CD4-positive, alpha-beta T cell (primary cell): Measurements from ENCODE around the gene ETAA1. TPM values are rescaled to one million over a fixed set of nuclear protein-coding genes. Genes with fewer than 3 reads are reported as not detected.

Experiments used
- ATAC-seq: fragments of 200-7000 bp; cut with Tn5 transposase; one replicate; pipeline ENCODE4 v1.10.0; 2022; ENCODE audit warnings: mild to moderate bottlenecking; ENCODE audit not compliant: poor library complexity
- CTCF ChIA-PET: fragments of 350-600 bp; sonication (Branson Sonifier 250); formaldehyde crosslinking; loops from one replicate; lab custom pipeline; 2021; ENCODE audit warnings: antibody characterized with exemption, inconsistent platforms; lab: Charles Lee
- POLR2A ChIA-PET: fragments of 350-600 bp; sonication (Branson Sonifier 250); formaldehyde crosslinking; loops from one replicate; lab custom pipeline; 2021; ENCODE audit warnings: antibody characterized with exemption, inconsistent platforms; lab: Charles Lee
- DNase-seq, 14 experiments: peaks; one replicate each; pipeline ENCODE4 v3.0.0-alpha.2; 2013 to 2020; ENCODE audit warnings: mixed read lengths in 2 of 14
- H3K27ac ChIP-seq, 2 donors: one replicate each; pipeline versions ENCODE4 v1.5.1 to v1.7.0; 2013; ENCODE audit warnings: low read length in 2 of 2, low read depth in 1 of 2, mild to moderate bottlenecking in 1 of 2
- H3K27me3 ChIP-seq, 2 experiments: 1 replicate in 1 of 2; 2 replicates in 1 of 2; pipeline versions ENCODE4 v1.6.1 to v1.7.0; 2013; ENCODE audit warnings: low read length in 2 of 2, control low read depth in 1 of 2, mild to moderate bottlenecking in 1 of 2, moderate library complexity in 1 of 2; ENCODE audit not compliant: insufficient read depth in 2 of 2, control insufficient read depth in 1 of 2
- H3K36me3 ChIP-seq: one replicate; pipeline ENCODE4 v1.6.1; 2013; ENCODE audit warnings: low read length, control low read depth; ENCODE audit not compliant: insufficient read depth
- H3K4me1 ChIP-seq: one replicate; pipeline ENCODE4 v1.6.1; 2013; ENCODE audit warnings: low read length, control low read depth; ENCODE audit not compliant: insufficient read depth
- H3K4me3 ChIP-seq: one replicate; pipeline ENCODE4 v1.5.1; 2013; ENCODE audit warnings: mild to moderate bottlenecking, low read length, moderate library complexity
- H3K9me3 ChIP-seq, 2 experiments: 1 replicate in 1 of 2; 2 replicates in 1 of 2; pipeline versions ENCODE4 v1.6.1 to v1.7.0; 2013; ENCODE audit warnings: low read length in 2 of 2, mild to moderate bottlenecking in 2 of 2, control low read depth in 1 of 2, moderate library complexity in 1 of 2; ENCODE audit not compliant: control insufficient read depth in 1 of 2, insufficient read depth in 1 of 2
- H3K27ac Mint-ChIP-seq: one replicate; pipeline ENCODE4 v1.8.0; 2020; ENCODE audit warnings: mixed read lengths
- H3K27me3 Mint-ChIP-seq: one replicate; pipeline ENCODE4 v1.8.0; 2021; ENCODE audit warnings: mixed read lengths
- H3K36me3 Mint-ChIP-seq: one replicate; pipeline ENCODE4 v1.8.0; 2021; ENCODE audit warnings: low read depth, mixed read lengths
- H3K4me1 Mint-ChIP-seq: one replicate; pipeline ENCODE4 v1.8.0; 2021; ENCODE audit warnings: low read depth, mixed read lengths
- H3K4me3 Mint-ChIP-seq: one replicate; pipeline ENCODE4 v1.8.0; 2020; ENCODE audit warnings: mild to moderate bottlenecking, mixed read lengths
- H3K9me3 Mint-ChIP-seq: one replicate; pipeline ENCODE4 v1.8.0; 2020; ENCODE audit warnings: mixed read lengths
- intact Hi-C, 2 experiments: fragments of 100-400 bp; cut with DNase I in 1 of 2; cut with micrococcal nuclease in 1 of 2; formaldehyde crosslinking; loops; one replicate each; pipeline versions ENCODE4 v1.15.1 to v1.9.0; 2023 to 2025; cut with DNase I, micrococcal nuclease
- total RNA-seq, 174 experiments: library from RNA in 2 of 174; stranded (reverse) in 2 of 174; gene quantifications; one replicate each; pipeline ENCODE4 v1.2.3 and lab custom pipeline; 2021 to 2026
- TF ChIP-seq, protein P1 (sequence below): fragments of 200-600 bp; IDR thresholded peaks from one replicate; pipeline ENCODE4 v1.8.0; 2022; ENCODE audit warnings: antibody characterized with exemption, mild to moderate bottlenecking

Gene ETAA1
- total RNA-seq, 2 experiments from 2014 or later, result 9.6 to 10.4 TPM

DNA sequence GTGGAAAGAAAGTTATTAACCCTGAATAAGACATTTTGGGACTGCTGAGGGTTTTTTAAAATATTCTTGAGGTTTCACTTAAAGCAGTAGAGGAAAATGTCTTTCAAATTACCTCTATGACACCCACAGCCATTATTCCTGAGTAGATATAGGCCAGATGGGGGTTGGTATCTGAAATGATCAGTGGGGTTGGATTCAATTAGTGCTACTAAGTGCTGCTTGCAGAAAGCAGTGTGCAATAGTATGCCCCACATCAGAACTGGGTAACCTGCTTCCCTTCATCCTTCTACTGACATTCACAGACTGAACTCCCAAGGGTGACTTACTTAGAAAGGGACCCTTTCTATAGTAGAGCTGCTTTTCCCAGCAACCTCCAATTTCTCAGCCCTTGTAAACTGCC lies 7.3 kb upstream of the ETAA1 start:
- POLR2A ChIA-PET, result no interaction called here
- intact Hi-C loops, result no loop called here

DNA sequence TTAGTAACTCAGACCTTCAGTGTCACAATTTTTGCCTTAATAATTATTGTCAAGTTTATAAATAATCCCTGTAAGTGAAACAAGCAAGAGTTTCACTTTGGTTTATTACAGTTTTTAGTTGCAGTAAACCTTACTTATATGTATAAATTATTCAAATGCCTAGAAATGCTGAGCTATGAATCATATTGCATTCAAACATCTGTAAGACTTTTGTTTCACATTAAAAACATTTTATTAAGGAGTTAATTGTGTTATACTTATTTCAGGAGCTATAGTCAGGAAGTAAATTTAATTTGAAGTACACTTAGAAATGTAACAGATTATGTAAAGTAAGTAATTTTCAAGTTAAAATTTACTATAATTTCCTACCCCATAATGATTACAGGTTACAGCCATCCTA lies 3.9 kb upstream of the ETAA1 start:
- Histone ChIP-seq H3K4me3 (no peak overlapping the region), H3K9me3 (no peaks in the 10 kb centered on the region), H3K4me1 (no peaks in the 10 kb centered on the region), H3K27ac (no peak overlapping the region), H3K27me3 (no peaks in the 10 kb centered on the region), H3K36me3 (no peaks in the 10 kb centered on the region)
- intact Hi-C loops, result no loop called here
- Mint-ChIP-seq H3K4me3 (no peak overlapping the region), H3K9me3 (no peaks in the 10 kb centered on the region), H3K4me1 (peaks cover 11% of the 10 kb centered on the region), H3K27me3 (no peaks in the 10 kb centered on the region), H3K36me3 (peaks cover 13% of the 10 kb centered on the region), H3K27ac (no peak overlapping the region)
- ChIA-PET POLR2A (no interaction called here), CTCF (interaction anchor here (2.9 kb wide), 1 partner anchor 9 kb away, joined by 8 read pairs; no protein-coding TSS in a partner anchor)
- no peak for DNase-seq
- TF ChIP-seq, protein P1, sequence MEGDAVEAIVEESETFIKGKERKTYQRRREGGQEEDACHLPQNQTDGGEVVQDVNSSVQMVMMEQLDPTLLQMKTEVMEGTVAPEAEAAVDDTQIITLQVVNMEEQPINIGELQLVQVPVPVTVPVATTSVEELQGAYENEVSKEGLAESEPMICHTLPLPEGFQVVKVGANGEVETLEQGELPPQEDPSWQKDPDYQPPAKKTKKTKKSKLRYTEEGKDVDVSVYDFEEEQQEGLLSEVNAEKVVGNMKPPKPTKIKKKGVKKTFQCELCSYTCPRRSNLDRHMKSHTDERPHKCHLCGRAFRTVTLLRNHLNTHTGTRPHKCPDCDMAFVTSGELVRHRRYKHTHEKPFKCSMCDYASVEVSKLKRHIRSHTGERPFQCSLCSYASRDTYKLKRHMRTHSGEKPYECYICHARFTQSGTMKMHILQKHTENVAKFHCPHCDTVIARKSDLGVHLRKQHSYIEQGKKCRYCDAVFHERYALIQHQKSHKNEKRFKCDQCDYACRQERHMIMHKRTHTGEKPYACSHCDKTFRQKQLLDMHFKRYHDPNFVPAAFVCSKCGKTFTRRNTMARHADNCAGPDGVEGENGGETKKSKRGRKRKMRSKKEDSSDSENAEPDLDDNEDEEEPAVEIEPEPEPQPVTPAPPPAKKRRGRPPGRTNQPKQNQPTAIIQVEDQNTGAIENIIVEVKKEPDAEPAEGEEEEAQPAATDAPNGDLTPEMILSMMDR, result no peak
- ATAC-seq, result no peak

More for the DNA sequence above, 7.3 kb upstream of the ETAA1 start:
- Histone ChIP-seq H3K27ac (no peak overlapping the region), H3K27me3 (no peaks in the 10 kb centered on the region), H3K4me3 (no peak overlapping the region), H3K36me3 (no peaks in the 10 kb centered on the region), H3K9me3 (no peaks in the 10 kb centered on the region), H3K4me1 (no peaks in the 10 kb centered on the region)
- Mint-ChIP-seq H3K4me3 (no peak overlapping the region), H3K9me3 (no peaks in the 10 kb centered on the region), H3K27me3 (no peaks in the 10 kb centered on the region), H3K36me3 (no peaks in the 10 kb centered on the region), H3K27ac (no peak overlapping the region), H3K4me1 (no peaks in the 10 kb centered on the region)
- ATAC-seq (no peak), DNase-seq (no peak)
- TF ChIP-seq, protein P1, result no peak
- CTCF ChIA-PET, result no interaction called here

DNA sequence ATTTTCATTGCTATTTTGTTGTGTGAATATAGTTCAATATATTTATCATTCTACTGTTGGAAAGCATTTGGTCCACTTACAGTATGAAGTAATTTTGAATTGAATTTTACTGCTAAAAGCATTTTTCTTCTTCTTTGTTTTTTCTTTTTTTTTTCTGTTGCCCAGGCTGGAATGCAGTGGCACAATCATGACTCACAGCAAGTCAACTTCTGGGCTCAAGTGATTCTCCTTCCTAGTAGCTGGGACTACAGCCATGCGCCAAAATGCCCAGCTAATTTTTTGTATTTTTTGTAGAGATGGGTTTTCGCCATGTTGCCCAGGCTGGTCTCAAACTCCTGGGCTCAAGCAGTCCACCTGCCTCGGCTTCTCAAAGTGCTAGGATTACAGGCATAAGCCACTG lies 2.4 kb upstream of the ETAA1 start:
- Histone ChIP-seq H3K36me3 (no peaks in the 10 kb centered on the region), H3K4me1 (no peaks in the 10 kb centered on the region), H3K4me3 (no peak overlapping the region), H3K27me3 (no peaks in the 10 kb centered on the region), H3K9me3 (no peaks in the 10 kb centered on the region), H3K27ac (no peak overlapping the region)
- Mint-ChIP-seq H3K9me3 (no peaks in the 10 kb centered on the region), H3K4me3 (no peak overlapping the region), H3K27ac (no peak overlapping the region), H3K36me3 (peaks cover 13% of the 10 kb centered on the region), H3K27me3 (no peaks in the 10 kb centered on the region), H3K4me1 (peaks cover 11% of the 10 kb centered on the region)
- intact Hi-C loops, result loop anchor here in 1 of 2 experiments (5.0 kb wide), 1 partner anchor 668 kb away; the partner anchor contains the start of gene C1D
- ATAC-seq (no peak), DNase-seq (no peak)
- POLR2A ChIA-PET, result no interaction called here
- TF ChIP-seq, protein P1, result no peak
- CTCF ChIA-PET, result no interaction called here
